Liver (tissue), 3 donors: ENCODE data around the gene SCD5.

ENCODE experiments used
- ATF3 ChIP-seq: IDR thresholded peaks from 2 replicates; pipeline ENCODE4 v1.6.1; 2016; ENCODE audit warnings: antibody characterized with exemption
- JUND ChIP-seq, 2 donors: IDR thresholded peaks; 2 replicates each; pipeline ENCODE4 v1.6.1; 2016; ENCODE audit warnings: antibody characterized with exemption in 2 of 2
- MAX ChIP-seq: IDR thresholded peaks from 2 replicates; pipeline ENCODE4 v1.6.1; 2016; ENCODE audit warnings: antibody characterized with exemption
- SP1 ChIP-seq: IDR thresholded peaks from 2 replicates; pipeline ENCODE4 v1.6.1; 2018; ENCODE audit warnings: antibody characterized with exemption, mild to moderate bottlenecking
- TAF1 ChIP-seq: conservative IDR thresholded peaks from 2 replicates; pipeline ENCODE4 v1.6.1; 2016; ENCODE audit warnings: antibody characterized with exemption, mild to moderate bottlenecking
- YY1 ChIP-seq: IDR thresholded peaks from 2 replicates; pipeline ENCODE4 v1.6.1; 2016; ENCODE audit warnings: antibody characterized with exemption, mild to moderate bottlenecking
- ZBTB33 ChIP-seq: IDR thresholded peaks from 2 replicates; pipeline ENCODE4 v1.6.1; 2016; ENCODE audit warnings: antibody characterized with exemption
- TF ChIP-seq, protein P1 (sequence below): fragments of 150-350 bp; IDR thresholded peaks from 2 replicates; pipeline ENCODE4 v1.5.1; 2017; ENCODE audit warnings: improper control_type of control experiment, low read depth, low read length; ENCODE audit not compliant: missing input control
- donor health status: healthy.
- donor health status: healthy.

DNA sequence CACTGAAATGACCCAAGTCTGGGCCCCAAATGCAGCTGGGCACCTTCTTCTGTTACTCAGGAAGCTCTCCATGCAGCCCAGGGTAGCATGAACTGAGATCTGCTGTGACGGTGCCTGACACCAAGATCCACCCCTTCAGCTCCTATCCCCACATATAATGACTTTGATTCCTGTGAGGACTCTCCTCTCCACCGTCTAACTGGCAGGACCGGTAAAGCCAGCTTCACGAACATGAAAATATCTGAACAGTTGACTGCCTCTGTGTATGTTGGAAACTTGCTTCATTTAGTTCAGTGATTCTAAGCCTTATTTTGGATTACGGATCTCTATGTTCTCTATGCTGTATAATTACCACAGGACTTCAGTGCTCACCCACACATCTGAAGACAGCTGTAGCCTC lies 121.3 kb downstream of the SCD5 start:
- TF ChIP-seq, protein P1, sequence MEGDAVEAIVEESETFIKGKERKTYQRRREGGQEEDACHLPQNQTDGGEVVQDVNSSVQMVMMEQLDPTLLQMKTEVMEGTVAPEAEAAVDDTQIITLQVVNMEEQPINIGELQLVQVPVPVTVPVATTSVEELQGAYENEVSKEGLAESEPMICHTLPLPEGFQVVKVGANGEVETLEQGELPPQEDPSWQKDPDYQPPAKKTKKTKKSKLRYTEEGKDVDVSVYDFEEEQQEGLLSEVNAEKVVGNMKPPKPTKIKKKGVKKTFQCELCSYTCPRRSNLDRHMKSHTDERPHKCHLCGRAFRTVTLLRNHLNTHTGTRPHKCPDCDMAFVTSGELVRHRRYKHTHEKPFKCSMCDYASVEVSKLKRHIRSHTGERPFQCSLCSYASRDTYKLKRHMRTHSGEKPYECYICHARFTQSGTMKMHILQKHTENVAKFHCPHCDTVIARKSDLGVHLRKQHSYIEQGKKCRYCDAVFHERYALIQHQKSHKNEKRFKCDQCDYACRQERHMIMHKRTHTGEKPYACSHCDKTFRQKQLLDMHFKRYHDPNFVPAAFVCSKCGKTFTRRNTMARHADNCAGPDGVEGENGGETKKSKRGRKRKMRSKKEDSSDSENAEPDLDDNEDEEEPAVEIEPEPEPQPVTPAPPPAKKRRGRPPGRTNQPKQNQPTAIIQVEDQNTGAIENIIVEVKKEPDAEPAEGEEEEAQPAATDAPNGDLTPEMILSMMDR: no peak
- no peak for TF ChIP-seq SP1
- no peak for TF ChIP-seq TAF1
- TF ChIP-seq YY1: no peak
- TF ChIP-seq MAX: no peak
- no peak for TF ChIP-seq ZBTB33
- TF ChIP-seq ATF3: no peak
- no peak for TF ChIP-seq JUND (IDR thresholded peaks at IDR 0.05)
